Measurements from ENCODE around the gene PRELP.

DNA sequence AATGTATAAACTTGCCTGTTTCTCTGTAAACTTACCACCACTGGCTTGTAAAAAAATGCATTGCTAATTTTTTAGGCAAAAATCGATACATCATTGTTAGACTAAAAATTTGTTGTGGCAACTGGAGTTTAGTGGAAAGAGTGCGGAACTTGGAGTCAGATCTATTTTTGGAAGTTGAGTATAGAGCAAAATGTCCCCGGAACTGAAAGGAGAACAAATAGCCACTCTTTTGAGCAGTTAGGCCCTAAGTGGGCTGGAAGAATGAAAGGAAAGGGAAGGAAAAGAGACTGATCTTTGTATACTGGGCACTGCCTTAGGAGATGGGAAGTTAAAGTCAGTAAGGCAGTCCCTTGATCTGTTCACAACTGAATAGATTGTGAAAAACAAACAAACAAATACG lies 48.5 kb downstream of the PRELP start:
- no peak for TF ChIP-seq POLR2A (IDR thresholded peaks at IDR 0.05)
- TF ChIP-seq, protein P1, sequence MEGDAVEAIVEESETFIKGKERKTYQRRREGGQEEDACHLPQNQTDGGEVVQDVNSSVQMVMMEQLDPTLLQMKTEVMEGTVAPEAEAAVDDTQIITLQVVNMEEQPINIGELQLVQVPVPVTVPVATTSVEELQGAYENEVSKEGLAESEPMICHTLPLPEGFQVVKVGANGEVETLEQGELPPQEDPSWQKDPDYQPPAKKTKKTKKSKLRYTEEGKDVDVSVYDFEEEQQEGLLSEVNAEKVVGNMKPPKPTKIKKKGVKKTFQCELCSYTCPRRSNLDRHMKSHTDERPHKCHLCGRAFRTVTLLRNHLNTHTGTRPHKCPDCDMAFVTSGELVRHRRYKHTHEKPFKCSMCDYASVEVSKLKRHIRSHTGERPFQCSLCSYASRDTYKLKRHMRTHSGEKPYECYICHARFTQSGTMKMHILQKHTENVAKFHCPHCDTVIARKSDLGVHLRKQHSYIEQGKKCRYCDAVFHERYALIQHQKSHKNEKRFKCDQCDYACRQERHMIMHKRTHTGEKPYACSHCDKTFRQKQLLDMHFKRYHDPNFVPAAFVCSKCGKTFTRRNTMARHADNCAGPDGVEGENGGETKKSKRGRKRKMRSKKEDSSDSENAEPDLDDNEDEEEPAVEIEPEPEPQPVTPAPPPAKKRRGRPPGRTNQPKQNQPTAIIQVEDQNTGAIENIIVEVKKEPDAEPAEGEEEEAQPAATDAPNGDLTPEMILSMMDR (IDR thresholded peaks at IDR 0.05) = no peak
- TF ChIP-seq EP300 (IDR thresholded peaks at IDR 0.05) = no peak
